Neuronal stem cell (in vitro differentiated cells): ENCODE data around the gene SH3TC2.

Experiments
- DNase-seq: peaks from one replicate; pipeline ENCODE4 v3.0.0-alpha.2; 2013; ENCODE audit warnings: low spot score
- H2AFZ ChIP-seq: one replicate; pipeline ENCODE4 v1.6.1; 2013; ENCODE audit warnings: mild to moderate bottlenecking, low read length, inconsistent platforms
- H2AK5ac ChIP-seq: 2 replicates; pipeline ENCODE4 v1.6.1; 2013; ENCODE audit warnings: low read depth, mild to moderate bottlenecking, inconsistent platforms, low read length, moderate library complexity, mixed read lengths
- H2BK120ac ChIP-seq: 2 replicates; pipeline ENCODE4 v1.6.1; 2013; ENCODE audit warnings: low read depth, mild to moderate bottlenecking, inconsistent platforms, low read length, moderate library complexity, mixed read lengths
- H2BK12ac ChIP-seq: one replicate; pipeline ENCODE4 v1.6.1; 2013; ENCODE audit warnings: low read length, inconsistent platforms
- H2BK15ac ChIP-seq: 2 replicates; pipeline ENCODE4 v1.6.1; 2013; ENCODE audit warnings: mild to moderate bottlenecking, low read length, inconsistent platforms, mixed read lengths
- H2BK5ac ChIP-seq: one replicate; pipeline ENCODE4 v1.6.1; 2013; ENCODE audit warnings: inconsistent platforms, mild to moderate bottlenecking, low read length, moderate library complexity
- H3K14ac ChIP-seq: one replicate; pipeline ENCODE4 v1.6.1; 2013; ENCODE audit warnings: low read length, inconsistent platforms
- H3K18ac ChIP-seq: 2 replicates; pipeline ENCODE4 v1.6.1; 2013; ENCODE audit warnings: low read length, inconsistent platforms
- H3K23ac ChIP-seq: 2 replicates; pipeline ENCODE4 v1.6.1; 2013; ENCODE audit warnings: low read depth, mild to moderate bottlenecking, mixed read lengths, low read length, inconsistent platforms; ENCODE audit not compliant: poor library complexity
- H3K27ac ChIP-seq: replicated peaks from 3 replicates; pipeline ENCODE4 v1.5.1; 2013; ENCODE audit warnings: low read length, inconsistent platforms
- H3K27me3 ChIP-seq, 3 experiments: 2 replicates each; pipeline ENCODE4 v1.6.1; 2013; ENCODE audit warnings: low read length in 3 of 3, mild to moderate bottlenecking in 2 of 3, inconsistent platforms in 1 of 3, low read depth in 1 of 3, mixed read lengths in 1 of 3, moderate library complexity in 1 of 3; ENCODE audit not compliant: control insufficient read depth in 3 of 3, insufficient read depth in 3 of 3
- H3K36me3 ChIP-seq, 2 donors: replicated peaks in 1 of 2; 2 replicates each; pipeline ENCODE4 v1.6.1; 2013; ENCODE audit warnings: low read length in 2 of 2; ENCODE audit not compliant: control insufficient read depth in 2 of 2, insufficient read depth in 2 of 2
- H3K4ac ChIP-seq: 2 replicates; pipeline ENCODE4 v1.6.1; 2013; ENCODE audit warnings: inconsistent platforms, mild to moderate bottlenecking, low read length, moderate library complexity
- H3K4me1 ChIP-seq, 2 donors: 1 replicate in 1 of 2; 2 replicates in 1 of 2; pipeline ENCODE4 v1.6.1; 2013; ENCODE audit warnings: low read length in 2 of 2, low read depth in 1 of 2; ENCODE audit not compliant: control insufficient read depth in 2 of 2, insufficient read depth in 1 of 2
- H3K4me2 ChIP-seq: one replicate; pipeline ENCODE4 v1.6.1; 2013; ENCODE audit warnings: mild to moderate bottlenecking, low read length, inconsistent platforms; ENCODE audit not compliant: insufficient read depth, poor library complexity, severe bottlenecking
- H3K4me3 ChIP-seq, 2 donors: 2 replicates each; pipeline ENCODE4 v1.5.1; 2013; ENCODE audit warnings: low read length in 2 of 2, mild to moderate bottlenecking in 2 of 2, inconsistent platforms in 1 of 2, moderate library complexity in 1 of 2
- H3K79me1 ChIP-seq: one replicate; pipeline ENCODE4 v1.6.1; 2013; ENCODE audit warnings: low read depth, mild to moderate bottlenecking, inconsistent platforms, low read length, moderate library complexity
- H3K9ac ChIP-seq: one replicate; pipeline ENCODE4 v1.6.1; 2013; ENCODE audit warnings: mild to moderate bottlenecking, low read depth, low read length, inconsistent platforms; ENCODE audit not compliant: poor library complexity
- H3K9me3 ChIP-seq, 2 donors: replicated peaks in 1 of 2; 2 replicates each; pipeline versions ENCODE3 to v1.6.1; 2013; ENCODE audit warnings: low read length in 2 of 2, mild to moderate bottlenecking in 2 of 2, inconsistent platforms in 1 of 2, low read depth in 1 of 2, mixed read lengths in 1 of 2, moderate library complexity in 1 of 2; ENCODE audit not compliant: control insufficient read depth in 2 of 2, insufficient read depth in 1 of 2
- H4K8ac ChIP-seq: one replicate; pipeline ENCODE4 v1.6.1; 2013; ENCODE audit warnings: low read depth, mild to moderate bottlenecking, inconsistent platforms, low read length, moderate library complexity
- H4K91ac ChIP-seq: one replicate; pipeline ENCODE4 v1.6.1; 2013; ENCODE audit warnings: low read length, low read depth, mild to moderate bottlenecking, inconsistent platforms; ENCODE audit not compliant: poor library complexity
- WGBS, 2 donors: extraction: QIAGEN DNeasy Blood & Tissue Kit; methylation state at CpG; one replicate each; pipeline ENCODE4 v1.1.7; 2013; ENCODE audit warnings: missing lambda C conversion rate in 2 of 2, mixed read lengths in 1 of 2; ENCODE audit not compliant: insufficient read length in 2 of 2, insufficient replicate concordance in 1 of 2; ENCODE audit errors: extremely low coverage in 2 of 2; 5-methylcytosine and 5-hydroxymethylcytosine counted together

SH3TC2 gene

DNA sequence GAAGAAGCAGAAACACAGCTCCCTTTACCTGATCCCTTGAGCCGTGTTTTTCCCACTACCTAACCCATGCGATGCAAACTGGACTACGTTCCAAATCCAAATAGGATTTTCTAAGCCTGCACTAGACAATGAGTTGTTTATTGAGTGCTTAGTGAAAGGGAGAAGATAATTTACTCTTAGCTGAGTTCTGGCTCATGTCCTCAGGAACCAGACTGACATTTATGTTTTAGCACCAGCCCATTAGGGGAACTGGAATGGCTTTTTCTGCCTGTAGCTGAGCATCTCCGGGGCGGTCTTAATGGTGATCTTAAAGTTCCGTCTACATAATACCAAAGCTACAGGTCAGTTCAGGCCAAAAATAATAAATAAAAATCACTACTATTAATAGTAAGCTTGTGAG is 81.5 kb downstream of the SH3TC2 start:
- WGBS, 2 donors: no CpG with 5 or more reads among the region's 6 CpGs
- Histone ChIP-seq H3K36me3 (no peaks in the 10 kb centered on the region), H2AK5ac (no peak overlapping the region), H3K4me2 (no peak overlapping the region), H4K91ac (no peak overlapping the region), H4K8ac (no peak overlapping the region), H2BK120ac (no peak overlapping the region), H2BK15ac (no peak overlapping the region), H3K9ac (no peak overlapping the region), H3K23ac (no peak overlapping the region), H3K9me3 (no peaks in the 10 kb centered on the region), H2AFZ (no peak overlapping the region), H3K4me1 (peaks cover 0 to 7% of the 10 kb centered on the region in 2 donors), H3K14ac (no peak overlapping the region), H2BK12ac (no peak overlapping the region), H3K4me3 (no peak overlapping the region), H2BK5ac (no peak overlapping the region), H3K18ac (no peak overlapping the region), H3K79me1 (no peaks in the 10 kb centered on the region), H3K27ac (no peak overlapping the region), H3K27me3 (no peaks in the 10 kb centered on the region), H3K4ac (no peak overlapping the region)
- DNase-seq: no peak

DNA sequence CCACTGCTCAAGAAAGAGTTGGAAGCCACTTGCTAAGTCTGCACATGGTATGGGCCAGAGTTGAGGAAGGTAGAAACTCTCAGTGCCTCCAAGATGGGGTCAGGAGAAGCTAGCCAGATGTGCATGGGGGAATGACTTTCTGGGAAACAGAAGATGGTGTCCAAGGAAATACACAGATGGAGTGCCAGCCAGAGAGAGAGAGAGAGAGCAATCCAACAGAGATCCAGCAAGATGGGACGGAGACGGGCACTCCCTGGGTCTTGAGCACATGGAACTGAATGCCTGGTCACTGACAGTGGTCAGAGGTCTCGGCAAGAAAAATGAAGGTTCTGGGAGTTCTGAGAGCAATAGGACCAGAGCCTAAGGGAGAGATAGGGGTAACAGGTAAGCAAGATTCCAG is 82.1 kb downstream of the SH3TC2 start:
- no peak overlapping the region for H4K8ac ChIP-seq
- H2BK120ac ChIP-seq: no peak overlapping the region
- no peaks in the 10 kb centered on the region for H3K27me3 ChIP-seq
- no peak overlapping the region for H3K14ac ChIP-seq
- no peak overlapping the region for H3K9ac ChIP-seq
- no peaks in the 10 kb centered on the region for H3K79me1 ChIP-seq
- H3K4me2 ChIP-seq: no peak overlapping the region
- no peaks in the 10 kb centered on the region for H3K36me3 ChIP-seq
- H3K4ac ChIP-seq: no peak overlapping the region
- no peak overlapping the region for H2AK5ac ChIP-seq
- H3K23ac ChIP-seq: no peak overlapping the region
- no CpG with 5 or more reads among the region's 3 CpGs for WGBS, 2 donors
- no peak overlapping the region for H2BK12ac ChIP-seq
- H3K9me3 ChIP-seq: no peaks in the 10 kb centered on the region
- DNase-seq: no peak
- no peak overlapping the region for H2BK15ac ChIP-seq
- no peak overlapping the region for H2BK5ac ChIP-seq
- no peak overlapping the region for H3K4me3 ChIP-seq
- H3K18ac ChIP-seq: no peak overlapping the region
- H4K91ac ChIP-seq: no peak overlapping the region
- H3K27ac ChIP-seq: no peak overlapping the region
- H2AFZ ChIP-seq: no peak overlapping the region
- H3K4me1 ChIP-seq: peaks cover 0 to 7% of the 10 kb centered on the region in 2 donors

DNA sequence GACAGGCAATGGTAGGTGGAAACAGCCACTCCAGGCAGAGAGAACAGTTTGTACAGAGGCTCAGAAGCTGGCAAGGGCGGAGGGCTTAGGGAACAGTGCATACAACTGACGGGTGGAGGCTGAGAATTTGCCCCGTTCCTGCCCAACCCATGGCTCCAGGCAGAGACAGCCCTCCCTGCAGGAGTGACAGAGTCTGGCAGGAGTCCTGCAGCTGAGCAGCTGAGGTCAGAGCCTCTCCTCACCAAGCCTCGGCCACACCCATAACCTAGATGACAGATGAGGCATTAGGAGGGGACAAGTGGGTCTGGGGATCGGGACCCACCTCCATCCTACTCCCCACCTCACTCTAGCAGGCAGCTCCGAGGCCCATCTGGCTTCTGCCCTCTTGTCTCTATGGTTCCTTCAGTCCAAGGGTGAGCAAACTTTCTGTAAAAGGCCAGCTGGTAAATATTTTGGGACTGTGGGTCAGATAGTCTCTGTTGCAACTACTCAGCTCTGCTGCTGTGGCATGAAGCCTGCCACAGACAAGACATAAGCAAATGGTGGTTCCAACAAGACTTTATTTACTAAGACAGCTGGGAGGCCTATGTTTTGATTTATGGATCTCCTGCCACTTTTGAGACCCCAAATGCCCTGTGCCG is 83.7 kb downstream of the SH3TC2 start:
- Histone ChIP-seq H3K18ac (no peak overlapping the region), H3K9me3 (no peaks in the 10 kb centered on the region), H2AFZ (no peak overlapping the region), H3K23ac (no peak overlapping the region), H3K27me3 (no peaks in the 10 kb centered on the region), H3K9ac (no peak overlapping the region), H3K79me1 (no peaks in the 10 kb centered on the region), H3K4me3 (no peak overlapping the region), H3K4ac (no peak overlapping the region), H4K91ac (no peak overlapping the region), H3K27ac (no peak overlapping the region), H2BK15ac (no peak overlapping the region), H3K4me1 (peaks cover 0 to 7% of the 10 kb centered on the region in 2 donors), H2BK120ac (no peak overlapping the region), H3K4me2 (no peak overlapping the region), H3K36me3 (no peaks in the 10 kb centered on the region), H4K8ac (no peak overlapping the region), H3K14ac (no peak overlapping the region), H2AK5ac (no peak overlapping the region), H2BK12ac (no peak overlapping the region), H2BK5ac (no peak overlapping the region)
- DNase-seq: no peak
- no CpG with 5 or more reads among the region's 7 CpGs for WGBS, 2 donors

DNA sequence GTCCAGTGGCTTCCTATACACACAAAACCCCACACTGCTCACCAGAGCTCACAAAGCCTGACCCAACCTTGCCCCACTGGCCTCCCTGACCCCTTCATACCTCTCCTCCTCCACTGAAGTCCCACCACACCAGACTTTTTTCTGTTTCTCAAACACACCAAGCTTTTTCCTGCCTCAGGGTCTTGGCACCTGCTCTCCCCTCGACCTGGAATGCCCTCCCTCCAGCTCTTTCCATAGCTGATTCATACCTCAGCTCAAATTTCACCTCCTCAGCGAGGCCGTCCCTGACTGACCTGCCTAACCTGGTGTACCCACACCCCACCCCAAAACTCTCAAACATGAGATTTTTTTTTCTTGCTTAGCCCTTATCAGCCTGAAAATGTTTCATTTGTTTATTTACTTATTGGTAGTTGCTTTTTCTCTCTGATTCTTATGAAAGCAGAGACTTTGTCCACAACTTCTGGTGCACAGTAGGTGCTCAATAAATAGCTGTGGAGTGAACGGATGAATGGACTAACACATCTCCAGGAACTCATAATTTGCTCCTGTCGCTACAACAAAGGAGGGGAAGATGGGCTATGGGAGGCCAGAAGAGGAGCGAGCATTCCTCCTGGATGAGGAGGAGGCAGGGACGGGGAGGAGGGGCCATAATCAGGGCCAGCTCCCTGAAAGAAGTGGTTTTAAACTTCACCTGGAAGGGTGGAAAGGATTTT is 84.3 kb downstream of the SH3TC2 start:
- Histone ChIP-seq H3K14ac (no peak overlapping the region), H2AK5ac (no peak overlapping the region), H3K79me1 (no peaks in the 10 kb centered on the region), H3K4me3 (no peak overlapping the region), H2BK120ac (no peak overlapping the region), H3K9ac (no peak overlapping the region), H3K27ac (no peak overlapping the region), H3K27me3 (no peaks in the 10 kb centered on the region), H3K18ac (no peak overlapping the region), H3K4ac (no peak overlapping the region), H2AFZ (no peak overlapping the region), H3K4me2 (no peak overlapping the region), H3K4me1 (peaks cover 0 to 7% of the 10 kb centered on the region in 2 donors), H3K9me3 (no peaks in the 10 kb centered on the region), H2BK15ac (no peak overlapping the region), H4K8ac (no peak overlapping the region), H4K91ac (no peak overlapping the region), H2BK12ac (no peak overlapping the region), H3K23ac (no peak overlapping the region), H3K36me3 (no peaks in the 10 kb centered on the region), H2BK5ac (no peak overlapping the region)
- no peak for DNase-seq
- no CpG with 5 or more reads among the region's 7 CpGs for WGBS, 2 donors
